ENCODE data around the gene CHD2.

The CHD2 gene

DNA sequence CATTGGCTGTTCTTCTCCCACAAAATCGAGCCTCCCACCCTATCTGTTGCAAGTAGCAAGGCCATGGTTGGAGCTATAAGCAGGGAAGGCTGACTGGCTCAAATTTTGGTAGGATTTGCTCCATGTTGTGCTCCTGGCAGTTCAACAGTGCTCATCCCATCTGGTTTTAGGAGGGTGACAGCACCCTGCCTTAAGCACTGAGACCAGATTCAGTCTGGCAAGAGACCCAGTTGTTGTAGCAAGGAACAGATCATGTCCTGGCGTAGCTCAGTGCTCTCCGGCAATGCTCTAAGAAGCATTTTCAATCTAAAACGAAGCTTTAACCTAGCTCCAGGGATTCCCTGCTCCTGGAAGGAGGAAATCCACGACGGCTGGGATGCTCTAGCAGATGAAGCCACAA lies 97.7 kb downstream of the CHD2 start:
- Histone ChIP-seq H3K9ac (ENCODE audit: low read depth, low read length) (no peak overlapping the region), H3K4me3 (ENCODE audit: low read depth, low read length) (no peak overlapping the region), H3K27me3 (ENCODE audit: control insufficient read depth, insufficient read depth, low read length) (no peaks in the 10 kb centered on the region), H3K36me3 (ENCODE audit: control insufficient read depth, insufficient read depth, low read length) (peaks cover 96% of the 10 kb centered on the region), H3K27ac (ENCODE audit: low read depth, low read length) (no peak overlapping the region), H3K4me1 (ENCODE audit: control insufficient read depth, insufficient read depth, low read length) (no peaks in the 10 kb centered on the region), H3K9me3 (ENCODE audit: control insufficient read depth, insufficient read depth, low read length) (no peaks in the 10 kb centered on the region)

DNA sequence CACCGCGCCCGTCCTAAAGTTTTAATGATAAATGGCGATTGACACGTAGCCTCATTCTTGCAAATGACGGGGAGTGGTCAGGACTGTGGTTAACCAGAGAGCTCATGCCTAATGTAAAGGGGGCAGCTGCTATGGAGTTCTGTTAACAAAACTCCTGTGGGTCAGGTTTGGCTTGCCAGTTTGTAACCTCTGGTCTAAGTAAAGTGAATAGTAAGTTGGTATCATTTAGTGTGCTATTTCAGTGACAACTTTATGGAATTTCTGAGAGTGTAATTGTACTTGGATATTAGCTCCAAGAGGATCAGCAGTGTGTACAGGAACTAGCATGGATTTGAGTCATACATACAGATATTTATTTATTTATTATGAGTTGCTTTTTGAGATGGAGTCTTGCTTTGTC lies 101.0 kb downstream of the CHD2 start:
- H3K9ac ChIP-seq (ENCODE audit: low read depth, low read length): no peak overlapping the region
- no peak overlapping the region for H3K4me3 ChIP-seq (ENCODE audit: low read depth, low read length)
- H3K36me3 ChIP-seq (ENCODE audit: control insufficient read depth, insufficient read depth, low read length): peaks cover 98% of the 10 kb centered on the region
- H3K27ac ChIP-seq (ENCODE audit: low read depth, low read length): no peak overlapping the region
- no peaks in the 10 kb centered on the region for H3K27me3 ChIP-seq (ENCODE audit: control insufficient read depth, insufficient read depth, low read length)
- H3K4me1 ChIP-seq (ENCODE audit: control insufficient read depth, insufficient read depth, low read length): no peaks in the 10 kb centered on the region
- H3K9me3 ChIP-seq (ENCODE audit: control insufficient read depth, insufficient read depth, low read length): no peaks in the 10 kb centered on the region

DNA sequence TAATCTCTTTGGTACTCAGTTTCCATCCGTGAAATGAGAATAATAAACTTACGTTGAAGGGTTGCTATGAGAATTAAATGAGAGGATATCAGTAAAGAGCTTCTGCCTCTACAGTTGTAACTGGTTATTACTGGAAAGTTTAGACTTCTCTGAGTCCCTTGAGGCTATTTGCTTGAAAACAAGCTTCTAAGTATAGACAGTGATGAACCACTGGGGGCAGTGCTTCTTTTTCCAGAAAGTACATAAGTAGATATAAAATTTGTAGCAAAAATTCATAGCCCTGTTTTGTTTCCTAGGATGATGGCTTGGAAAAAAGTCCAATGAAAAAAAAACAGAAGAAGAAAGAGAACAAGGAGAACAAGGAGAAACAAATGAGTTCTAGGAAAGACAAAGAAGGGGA lies 101.8 kb downstream of the CHD2 start:
- no peak overlapping the region for H3K9ac ChIP-seq (ENCODE audit: low read depth, low read length)
- H3K27me3 ChIP-seq (ENCODE audit: control insufficient read depth, insufficient read depth, low read length): no peaks in the 10 kb centered on the region
- no peaks in the 10 kb centered on the region for H3K9me3 ChIP-seq (ENCODE audit: control insufficient read depth, insufficient read depth, low read length)
- H3K4me3 ChIP-seq (ENCODE audit: low read depth, low read length): no peak overlapping the region
- H3K36me3 ChIP-seq (ENCODE audit: control insufficient read depth, insufficient read depth, low read length): peaks cover 99% of the 10 kb centered on the region
- H3K27ac ChIP-seq (ENCODE audit: low read depth, low read length): no peak overlapping the region
- H3K4me1 ChIP-seq (ENCODE audit: control insufficient read depth, insufficient read depth, low read length): no peaks in the 10 kb centered on the region

DNA sequence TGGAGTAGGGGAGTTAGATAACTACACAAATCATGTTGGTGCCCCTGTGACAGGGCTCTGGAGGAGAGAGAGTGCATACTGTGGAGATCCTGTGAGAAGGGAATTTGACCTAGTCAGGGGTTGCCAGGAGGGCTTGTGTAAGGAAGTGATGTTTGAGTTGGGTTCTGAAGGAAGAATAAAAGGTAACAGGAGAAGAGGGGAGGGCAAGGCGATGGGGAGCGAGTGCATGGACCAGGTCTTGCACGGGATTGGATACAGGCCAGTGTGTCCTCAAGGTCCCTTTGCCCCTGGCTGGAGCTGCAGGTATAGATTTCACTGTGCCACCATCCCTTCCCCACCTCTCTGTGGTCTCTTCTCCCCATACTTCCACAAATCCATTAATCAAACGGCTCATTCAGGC lies 105.0 kb downstream of the CHD2 start:
- Histone ChIP-seq H3K27ac (ENCODE audit: low read depth, low read length) (no peak overlapping the region), H3K4me1 (ENCODE audit: control insufficient read depth, insufficient read depth, low read length) (no peaks in the 10 kb centered on the region), H3K36me3 (ENCODE audit: control insufficient read depth, insufficient read depth, low read length) (peaks cover 100% of the 10 kb centered on the region), H3K4me3 (ENCODE audit: low read depth, low read length) (no peak overlapping the region), H3K27me3 (ENCODE audit: control insufficient read depth, insufficient read depth, low read length) (no peaks in the 10 kb centered on the region), H3K9ac (ENCODE audit: low read depth, low read length) (no peak overlapping the region), H3K9me3 (ENCODE audit: control insufficient read depth, insufficient read depth, low read length) (no peaks in the 10 kb centered on the region)

DNA sequence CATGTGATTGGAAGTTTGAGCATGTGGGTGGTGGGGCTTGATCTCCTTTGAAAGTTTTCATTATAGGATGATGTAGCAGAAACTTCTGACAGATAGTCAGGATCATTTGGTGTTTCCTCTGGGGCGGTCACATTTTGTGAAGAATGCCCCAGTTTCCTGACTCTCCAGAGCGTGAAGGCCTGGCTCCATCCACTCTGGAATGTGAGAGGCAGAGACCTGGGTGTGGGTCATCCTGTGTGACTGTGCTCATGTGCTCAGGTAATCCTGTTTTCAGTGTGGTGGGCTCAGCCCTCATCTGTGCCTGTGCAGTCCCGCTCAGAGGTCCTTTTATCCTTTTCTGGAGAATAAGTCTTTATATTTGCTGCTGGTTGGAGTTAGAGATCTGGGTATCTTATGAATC lies 107.9 kb downstream of the CHD2 start:
- no peaks in the 10 kb centered on the region for H3K27me3 ChIP-seq (ENCODE audit: control insufficient read depth, insufficient read depth, low read length)
- H3K4me3 ChIP-seq (ENCODE audit: low read depth, low read length): no peak overlapping the region
- no peak overlapping the region for H3K27ac ChIP-seq (ENCODE audit: low read depth, low read length)
- no peaks in the 10 kb centered on the region for H3K9me3 ChIP-seq (ENCODE audit: control insufficient read depth, insufficient read depth, low read length)
- H3K36me3 ChIP-seq (ENCODE audit: control insufficient read depth, insufficient read depth, low read length): peaks cover 99% of the 10 kb centered on the region
- no peak overlapping the region for H3K9ac ChIP-seq (ENCODE audit: low read depth, low read length)
- no peaks in the 10 kb centered on the region for H3K4me1 ChIP-seq (ENCODE audit: control insufficient read depth, insufficient read depth, low read length)

DNA sequence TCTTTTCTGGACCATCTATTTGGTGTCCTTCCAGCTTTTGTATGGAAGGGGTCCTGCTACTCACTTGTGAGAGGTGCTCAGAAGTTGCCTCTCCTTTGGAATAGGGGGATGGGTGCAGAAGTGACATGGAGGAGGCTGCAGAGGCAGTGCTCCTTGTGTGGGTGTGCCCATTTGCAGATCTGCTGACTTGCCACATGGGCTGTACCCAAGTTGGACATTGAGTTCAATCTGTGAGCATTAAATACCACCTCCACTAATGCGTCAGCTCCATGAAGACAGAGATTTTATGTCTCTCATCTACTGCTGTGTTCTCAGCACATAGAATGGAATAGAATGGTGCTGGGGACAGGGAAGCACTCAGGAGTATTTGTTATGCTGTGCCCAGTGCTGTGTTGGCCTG lies 112.7 kb downstream of the CHD2 start:
- H3K36me3 ChIP-seq (ENCODE audit: control insufficient read depth, insufficient read depth, low read length): peaks cover 98% of the 10 kb centered on the region
- H3K9ac ChIP-seq (ENCODE audit: low read depth, low read length): no peak overlapping the region
- no peak overlapping the region for H3K4me3 ChIP-seq (ENCODE audit: low read depth, low read length)
- no peaks in the 10 kb centered on the region for H3K27me3 ChIP-seq (ENCODE audit: control insufficient read depth, insufficient read depth, low read length)
- no peaks in the 10 kb centered on the region for H3K4me1 ChIP-seq (ENCODE audit: control insufficient read depth, insufficient read depth, low read length)
- no peaks in the 10 kb centered on the region for H3K9me3 ChIP-seq (ENCODE audit: control insufficient read depth, insufficient read depth, low read length)
- no peak overlapping the region for H3K27ac ChIP-seq (ENCODE audit: low read depth, low read length)

DNA sequence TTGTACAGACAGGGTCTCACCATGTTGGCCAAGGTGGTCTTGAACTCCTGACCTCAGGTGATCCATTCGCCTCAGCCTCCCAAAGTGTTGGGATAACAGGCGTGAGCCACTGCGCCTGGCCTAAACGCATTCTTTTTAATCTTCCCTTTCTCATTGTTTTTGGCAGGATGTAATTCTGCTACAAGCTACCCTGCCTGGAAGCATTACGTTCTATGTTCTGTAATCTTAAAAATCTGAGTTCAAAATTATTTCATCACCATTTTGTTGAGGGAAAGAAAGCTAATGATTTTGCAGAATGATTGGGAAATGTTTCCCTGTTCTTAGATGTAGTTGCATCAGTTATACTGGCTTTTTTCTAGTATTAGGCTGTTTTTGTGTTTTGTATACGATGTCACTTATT lies 117.4 kb downstream of the CHD2 start:
- Histone ChIP-seq H3K4me1 (ENCODE audit: control insufficient read depth, insufficient read depth, low read length) (no peaks in the 10 kb centered on the region), H3K9ac (ENCODE audit: low read depth, low read length) (no peak overlapping the region), H3K36me3 (ENCODE audit: control insufficient read depth, insufficient read depth, low read length) (peaks cover 99% of the 10 kb centered on the region), H3K4me3 (ENCODE audit: low read depth, low read length) (no peak overlapping the region), H3K9me3 (ENCODE audit: control insufficient read depth, insufficient read depth, low read length) (no peaks in the 10 kb centered on the region), H3K27me3 (ENCODE audit: control insufficient read depth, insufficient read depth, low read length) (no peaks in the 10 kb centered on the region), H3K27ac (ENCODE audit: low read depth, low read length) (no peak overlapping the region)

DNA sequence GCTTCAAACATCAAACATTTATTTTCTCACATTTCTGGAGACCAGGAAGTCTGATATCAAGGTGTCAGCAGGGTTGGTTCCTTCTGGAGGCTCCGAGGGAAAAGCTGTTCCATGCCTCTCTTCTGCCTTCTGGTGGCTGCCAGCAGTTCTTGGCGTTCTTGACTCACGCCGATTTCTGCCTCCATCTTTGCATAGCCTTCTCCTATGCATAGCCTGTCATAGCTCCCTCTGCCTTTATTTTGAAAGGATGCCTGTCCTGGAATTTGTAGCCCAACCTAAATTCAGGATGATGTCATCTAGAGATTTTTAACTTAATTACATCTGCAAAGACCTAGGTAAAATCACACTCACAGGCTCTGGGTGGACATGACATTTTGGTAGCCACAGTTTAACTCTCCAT lies 118.5 kb downstream of the CHD2 start:
- Histone ChIP-seq H3K4me3 (ENCODE audit: low read depth, low read length) (no peak overlapping the region), H3K27ac (ENCODE audit: low read depth, low read length) (no peak overlapping the region), H3K4me1 (ENCODE audit: control insufficient read depth, insufficient read depth, low read length) (no peaks in the 10 kb centered on the region), H3K36me3 (ENCODE audit: control insufficient read depth, insufficient read depth, low read length) (peaks cover 99% of the 10 kb centered on the region), H3K9me3 (ENCODE audit: control insufficient read depth, insufficient read depth, low read length) (no peaks in the 10 kb centered on the region), H3K27me3 (ENCODE audit: control insufficient read depth, insufficient read depth, low read length) (no peaks in the 10 kb centered on the region), H3K9ac (ENCODE audit: low read depth, low read length) (no peak overlapping the region)

DNA sequence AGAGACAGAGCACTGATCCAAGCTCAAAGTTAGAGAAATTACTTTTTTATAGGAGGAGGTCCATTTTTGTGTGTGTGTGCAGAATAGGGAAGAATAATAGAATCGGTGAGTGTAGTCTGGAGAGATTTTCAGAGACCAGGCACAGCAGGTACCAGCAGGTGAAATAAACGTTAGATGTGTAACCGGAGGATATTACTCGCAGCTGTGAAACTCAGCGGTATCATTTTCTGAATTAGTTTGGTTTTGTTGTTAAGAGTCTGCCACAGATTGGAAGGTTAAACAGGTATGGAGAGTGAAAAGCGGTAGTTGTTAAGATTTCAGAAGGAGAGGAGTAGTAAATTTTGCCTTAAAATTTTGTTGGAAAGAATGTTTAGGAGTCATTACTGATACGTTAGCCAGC lies 119.0 kb downstream of the CHD2 start:
- H3K27me3 ChIP-seq (ENCODE audit: control insufficient read depth, insufficient read depth, low read length): no peaks in the 10 kb centered on the region
- H3K9me3 ChIP-seq (ENCODE audit: control insufficient read depth, insufficient read depth, low read length): no peaks in the 10 kb centered on the region
- H3K27ac ChIP-seq (ENCODE audit: low read depth, low read length): no peak overlapping the region
- no peak overlapping the region for H3K9ac ChIP-seq (ENCODE audit: low read depth, low read length)
- peaks cover 99% of the 10 kb centered on the region for H3K36me3 ChIP-seq (ENCODE audit: control insufficient read depth, insufficient read depth, low read length)
- H3K4me3 ChIP-seq (ENCODE audit: low read depth, low read length): no peak overlapping the region
- no peaks in the 10 kb centered on the region for H3K4me1 ChIP-seq (ENCODE audit: control insufficient read depth, insufficient read depth, low read length)

DNA sequence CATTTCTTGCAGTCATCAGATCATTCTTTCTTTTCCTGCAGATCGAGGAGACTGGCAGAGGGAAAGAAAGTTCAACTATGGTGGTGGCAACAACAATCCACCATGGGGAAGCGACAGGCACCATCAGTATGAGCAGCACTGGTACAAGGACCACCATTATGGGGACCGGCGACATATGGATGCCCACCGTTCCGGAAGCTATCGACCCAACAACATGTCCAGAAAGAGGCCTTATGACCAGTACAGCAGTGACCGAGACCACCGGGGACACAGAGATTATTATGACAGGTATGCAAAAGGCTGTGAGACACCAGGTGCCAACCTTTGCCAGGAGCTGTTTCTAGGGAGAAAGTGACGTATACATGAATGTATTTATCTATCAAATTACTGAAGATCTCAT lies 119.8 kb downstream of the CHD2 start:
- Histone ChIP-seq H3K27ac (ENCODE audit: low read depth, low read length) (no peak overlapping the region), H3K9me3 (ENCODE audit: control insufficient read depth, insufficient read depth, low read length) (no peaks in the 10 kb centered on the region), H3K36me3 (ENCODE audit: control insufficient read depth, insufficient read depth, low read length) (peaks cover 99% of the 10 kb centered on the region), H3K9ac (ENCODE audit: low read depth, low read length) (no peak overlapping the region), H3K4me3 (ENCODE audit: low read depth, low read length) (no peak overlapping the region), H3K27me3 (ENCODE audit: control insufficient read depth, insufficient read depth, low read length) (no peaks in the 10 kb centered on the region), H3K4me1 (ENCODE audit: control insufficient read depth, insufficient read depth, low read length) (no peaks in the 10 kb centered on the region)

DNA sequence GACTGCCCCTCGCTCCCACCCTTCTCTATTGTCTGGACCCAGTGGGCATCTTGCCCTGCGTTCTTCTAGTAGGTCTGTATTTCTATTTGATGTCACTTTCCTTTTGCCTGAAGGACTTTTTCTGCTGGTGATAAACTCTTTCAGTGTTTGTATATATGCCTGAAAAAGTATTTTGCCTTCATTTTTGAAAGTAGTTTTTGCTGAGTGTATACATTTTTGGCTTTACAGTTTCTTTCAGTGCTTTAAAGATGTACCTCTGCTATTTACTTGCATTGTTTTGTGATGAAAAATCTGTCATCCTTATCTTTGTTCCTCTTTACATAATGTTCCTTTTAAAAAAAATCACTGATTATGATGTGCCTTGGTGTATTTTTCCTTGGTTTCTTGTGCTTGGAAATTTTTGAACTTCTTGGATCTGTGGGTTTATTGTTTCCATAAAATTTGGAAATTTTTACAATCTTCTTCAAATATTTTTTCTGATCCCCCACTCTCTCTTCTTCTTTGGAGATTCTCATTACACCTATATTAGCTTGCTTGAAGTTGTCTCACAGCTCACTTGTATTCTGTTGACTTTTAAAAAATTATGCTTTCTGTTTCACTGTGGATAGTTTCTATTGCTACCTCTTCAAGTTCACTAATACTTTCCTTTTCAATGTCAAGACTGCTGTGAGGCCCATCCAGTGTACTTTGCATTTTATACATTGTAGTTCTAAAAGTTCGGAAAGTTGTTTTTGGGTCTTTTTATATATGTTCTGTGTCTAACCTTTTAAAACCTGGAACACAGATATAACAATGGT lies 121.0 kb downstream of the CHD2 start:
- H3K27me3 ChIP-seq (ENCODE audit: control insufficient read depth, insufficient read depth, low read length): no peaks in the 10 kb centered on the region
- H3K9ac ChIP-seq (ENCODE audit: low read depth, low read length): no peak overlapping the region
- no peak overlapping the region for H3K27ac ChIP-seq (ENCODE audit: low read depth, low read length)
- H3K4me1 ChIP-seq (ENCODE audit: control insufficient read depth, insufficient read depth, low read length): no peaks in the 10 kb centered on the region
- peaks cover 99% of the 10 kb centered on the region for H3K36me3 ChIP-seq (ENCODE audit: control insufficient read depth, insufficient read depth, low read length)
- H3K9me3 ChIP-seq (ENCODE audit: control insufficient read depth, insufficient read depth, low read length): no peaks in the 10 kb centered on the region
- no peak overlapping the region for H3K4me3 ChIP-seq (ENCODE audit: low read depth, low read length)

All from HUES48 (cell line).